ENCODE results near the gene OR6C1.
"Not testable (repeated sequence)": the region's sequence is repeated elsewhere in the genome, so short reads cannot be mapped to it uniquely, and the experiment has no call there.

Gene OR6C1

DNA sequence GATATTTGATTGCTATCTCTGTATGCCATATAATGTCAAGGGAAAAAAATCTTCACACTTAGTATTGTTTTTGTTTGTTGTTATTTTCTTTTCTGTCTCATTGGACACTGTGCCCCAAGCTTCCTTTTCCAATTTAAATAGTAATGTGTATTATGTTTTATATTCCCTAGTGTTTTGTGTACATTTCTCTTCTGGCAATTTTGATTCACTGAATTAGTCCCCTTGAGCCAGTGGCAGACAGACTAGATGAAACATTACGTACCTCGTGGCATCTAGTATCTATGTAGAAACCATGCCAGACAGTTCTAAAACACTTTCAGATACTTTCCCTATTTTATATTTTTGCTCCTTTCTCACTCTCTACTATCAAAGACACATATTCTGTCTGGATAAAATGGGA lies at the start of gene OR6C1:
TSS of gene OR6C1 (plus strand) at position 301 of the 400 bp plus-strand sequence. CDS start 6,257 bp downstream, outside the sequence.
- no peak for DNase-seq (ENCODE audit: low spot score)

DNA sequence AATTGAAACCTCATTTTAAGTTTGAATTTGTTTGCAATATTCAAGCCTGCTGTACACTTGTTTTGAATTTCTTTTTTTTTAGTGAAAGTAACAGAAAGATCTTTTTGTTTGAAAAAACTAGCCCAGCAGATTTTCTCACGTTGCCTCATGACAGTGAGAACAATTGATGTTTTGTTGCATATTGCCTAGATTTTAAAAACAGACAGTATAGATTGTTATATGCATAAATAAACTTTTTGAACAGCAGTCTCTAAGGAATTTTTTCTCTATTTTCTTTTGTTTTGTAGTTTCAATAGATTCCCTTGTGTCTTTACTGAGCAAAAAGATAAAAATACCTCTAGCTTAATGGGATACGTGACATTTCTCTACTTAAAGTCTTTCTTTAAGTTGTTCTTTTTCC lies 33.2 kb upstream of the OR6C1 start:
- no peak for DNase-seq (ENCODE audit: low spot score)

DNA sequence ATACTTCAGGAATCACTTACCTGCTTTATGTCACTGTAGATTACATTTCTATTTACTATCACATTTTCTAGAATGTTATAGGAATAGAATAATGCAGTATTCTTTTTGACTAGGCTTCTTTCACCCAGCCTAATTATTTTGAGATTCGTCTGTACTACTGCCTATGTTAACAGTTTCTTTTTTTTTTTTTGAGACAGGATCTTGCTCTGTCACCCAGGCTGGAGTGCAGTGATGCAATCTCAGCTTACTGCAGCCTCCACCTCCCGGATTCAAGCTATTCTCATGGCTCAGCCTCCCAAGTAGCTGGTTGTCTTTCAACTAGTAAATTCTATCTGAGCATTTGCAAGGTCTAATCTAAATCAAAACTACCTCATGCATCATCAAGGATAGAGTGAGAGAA lies 24.1 kb upstream of the OR6C1 start:
- no peak for DNase-seq (ENCODE audit: low spot score)

DNA sequence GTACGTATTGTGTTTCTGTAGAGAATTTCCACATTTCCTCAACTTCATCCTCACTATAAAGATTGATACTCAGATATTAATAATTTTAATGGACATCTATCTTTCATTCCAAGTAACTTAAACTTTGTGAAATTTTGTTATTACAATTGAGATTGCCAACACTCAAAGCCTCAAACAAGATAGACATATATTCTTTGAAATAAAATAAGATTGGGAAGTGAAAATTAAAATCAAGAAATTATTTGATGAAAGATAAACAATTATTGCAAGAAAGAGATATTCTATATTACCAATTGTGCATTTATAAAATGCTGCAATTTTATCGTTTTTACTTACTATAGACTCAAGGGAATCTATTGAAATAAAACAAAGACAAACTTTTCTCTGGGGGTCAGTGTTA lies 17.7 kb upstream of the OR6C1 start, which contains the start of gene OR6C6:
TSS of gene OR6C6 (minus strand) at position 101 of the 400 bp plus-strand sequence. CDS start 1,337 bp downstream, outside the sequence.
- DNase-seq (ENCODE audit: low spot score) = no peak

DNA sequence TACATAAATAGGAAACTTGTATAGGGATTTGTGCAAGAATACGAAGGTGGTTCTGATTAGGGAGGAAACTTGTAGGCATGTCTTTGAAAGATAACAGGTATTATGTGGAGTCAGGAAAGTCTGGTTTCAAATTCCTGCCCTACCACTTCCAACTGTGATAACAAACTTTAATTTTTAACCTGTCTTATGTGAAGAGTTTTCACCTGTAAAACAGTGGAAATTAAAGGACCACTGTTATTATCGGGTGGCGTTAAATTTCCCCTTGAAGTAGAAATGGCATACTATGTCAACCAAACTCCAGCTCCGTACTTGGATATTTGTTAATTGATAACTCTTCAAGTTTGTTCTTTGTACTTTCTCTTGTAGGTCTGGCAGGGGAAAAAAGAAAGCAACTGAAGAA lies 6.1 kb downstream of the OR6C1 start:
- DNase-seq (ENCODE audit: low spot score) = no peak

DNA sequence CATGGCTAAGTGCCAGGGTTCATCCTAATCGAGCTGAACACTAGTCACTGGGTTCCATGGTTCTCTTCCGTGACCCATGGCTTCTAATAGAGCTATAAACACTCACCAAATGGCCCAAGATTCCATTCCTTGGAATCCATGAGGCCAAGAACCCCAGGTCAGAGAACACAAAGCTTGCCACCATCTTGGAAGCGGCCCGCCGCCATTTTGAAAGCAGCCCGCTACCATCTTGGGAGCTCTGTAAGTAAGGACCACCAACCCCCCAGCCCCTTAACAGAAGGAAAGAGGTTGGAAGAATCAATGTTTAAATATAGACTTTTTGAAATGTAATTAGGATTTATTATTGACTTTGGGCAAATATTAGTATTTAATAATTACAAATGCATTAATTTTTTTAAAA lies 11.7 kb downstream of the OR6C1 start:
- DNase-seq (ENCODE audit: low spot score) = not testable (repeated sequence)

DNA sequence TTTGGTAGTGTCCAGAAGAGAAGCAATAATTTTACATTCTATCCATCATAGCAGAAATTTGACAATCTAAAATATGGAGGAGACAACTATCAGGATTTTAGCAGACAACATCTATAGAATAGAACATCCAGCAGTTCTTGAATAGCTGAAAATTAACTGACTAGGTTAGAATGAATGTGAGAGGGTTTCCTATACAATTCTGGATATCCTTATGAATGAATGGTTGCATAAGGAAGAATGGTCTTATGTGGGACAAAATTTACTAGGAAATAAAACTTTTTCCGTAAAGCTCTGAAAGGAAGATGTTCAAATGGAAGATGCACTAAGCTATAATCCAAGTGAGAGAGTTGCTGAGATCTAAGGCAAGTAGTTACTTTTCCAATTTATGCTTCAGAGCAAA lies 16.3 kb downstream of the OR6C1 start, which contains the start of gene OR6C3:
TSS of gene OR6C3 (plus strand) at position 301 of the 400 bp plus-strand sequence. CDS start 955 bp downstream, outside the sequence.
- no peak for DNase-seq (ENCODE audit: low spot score)

DNA sequence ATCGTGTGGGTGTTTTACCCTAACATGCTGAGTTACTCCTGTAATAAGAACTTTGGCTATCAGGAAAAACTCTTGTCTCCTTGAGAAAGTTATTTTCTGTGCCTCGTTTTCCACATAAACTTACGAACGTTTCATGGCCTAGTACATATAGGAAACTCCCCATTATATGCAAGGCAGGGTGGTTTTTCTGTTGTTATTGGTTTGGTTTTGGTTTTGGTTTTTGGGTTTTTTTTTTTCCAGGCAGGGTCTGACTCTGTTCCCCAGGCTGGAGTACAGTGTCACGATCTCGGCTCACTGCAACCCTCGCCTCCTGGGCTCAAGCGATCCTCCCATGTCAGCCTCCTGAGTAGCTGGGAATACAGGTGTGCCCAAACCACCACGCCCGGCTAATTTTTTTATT lies 21.9 kb downstream of the OR6C1 start:
- DNase-seq (ENCODE audit: low spot score) = no peak

DNA sequence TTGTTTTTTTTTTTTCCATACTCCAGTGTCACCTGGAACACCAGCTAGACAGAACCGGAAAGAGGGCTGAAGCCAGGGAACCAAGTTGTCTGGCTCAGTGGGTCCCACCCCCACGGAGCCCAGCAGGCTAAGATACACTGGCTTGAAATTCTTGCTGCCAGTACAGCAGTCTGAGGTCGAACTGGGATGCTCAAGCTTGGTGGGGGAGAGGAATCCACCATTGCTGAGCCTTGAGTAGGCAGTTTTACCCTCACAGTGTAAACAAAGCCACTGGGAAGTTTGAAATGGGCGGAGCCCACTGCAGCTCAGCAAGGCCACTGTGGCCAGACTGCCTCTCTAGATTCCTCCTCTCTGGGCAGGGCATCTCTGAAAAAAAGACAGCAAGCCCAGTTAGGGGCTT lies 41.2 kb downstream of the OR6C1 start:
- DNase-seq (ENCODE audit: low spot score) = not testable (repeated sequence)

DNA sequence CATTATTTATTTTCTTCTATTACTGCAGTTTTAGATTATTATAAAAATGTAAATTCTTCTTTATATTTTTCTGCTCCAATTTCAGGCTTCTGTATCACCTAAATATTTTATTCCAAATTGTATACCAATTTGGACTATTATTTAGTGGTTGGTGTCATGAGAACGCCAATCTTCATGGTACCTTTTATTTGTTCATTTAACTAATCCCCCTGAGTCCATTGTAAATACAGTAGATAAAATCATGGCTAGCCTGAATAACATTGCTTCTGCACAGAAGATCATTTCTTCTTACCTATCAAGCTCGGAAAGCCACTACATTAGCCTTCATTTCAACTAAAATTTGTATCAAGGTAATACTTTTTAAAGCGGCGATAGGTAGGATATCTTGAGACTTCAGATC lies 48.5 kb downstream of the OR6C1 start, which contains the start of gene OR6C75:
TSS of gene OR6C75 (plus strand) at position 301 of the 400 bp plus-strand sequence. CDS start 2,136 bp downstream, outside the sequence.
- DNase-seq (ENCODE audit: low spot score) = no peak

DNA sequence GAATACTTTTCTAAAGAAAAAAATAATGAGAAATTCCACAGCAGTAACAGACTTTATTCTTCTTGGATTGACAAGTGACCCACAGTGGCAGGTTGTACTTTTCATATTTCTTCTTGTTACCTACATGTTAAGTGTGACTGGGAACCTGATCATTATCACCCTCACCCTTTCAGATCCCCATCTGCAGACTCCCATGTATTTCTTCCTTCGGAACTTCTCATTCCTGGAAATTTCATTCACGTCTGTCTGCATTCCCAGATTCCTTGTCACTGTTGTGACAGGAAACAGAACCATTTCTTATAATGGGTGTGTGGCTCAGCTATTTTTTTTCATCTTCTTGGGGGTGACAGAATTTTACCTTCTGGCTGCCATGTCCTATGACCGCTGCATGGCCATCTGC lies 50.9 kb downstream of the OR6C1 start:
- no peak for DNase-seq (ENCODE audit: low spot score)

Data from Ammon's horn (tissue), 1 donor.